HCT116 (cell line): ENCODE data around the gene DNAJC3.

ENCODE experiments used
- CEBPB ChIP-seq: IDR thresholded peaks from 2 replicates; pipeline ENCODE4 v1.6.1; 2012; ENCODE audit warnings: low read depth
- EZH2 ChIP-seq: fragments of 200-600 bp; sonication (generic); IDR thresholded peaks from 2 replicates; pipeline ENCODE4 v1.6.1; 2017; ENCODE audit warnings: antibody characterized with exemption, mixed run types
- EZH2phosphoT487 ChIP-seq: fragments of 200-600 bp; IDR thresholded peaks from 2 replicates; pipeline ENCODE4 v1.6.1; 2018; ENCODE audit warnings: antibody characterized with exemption, borderline replicate concordance
- JUND ChIP-seq: IDR thresholded peaks from 2 replicates; pipeline ENCODE4 v1.6.1; 2012
- POLR2A ChIP-seq: IDR thresholded peaks from 2 replicates; pipeline ENCODE4 v1.7.0; 2011; ENCODE audit warnings: borderline replicate concordance; ENCODE audit not compliant: insufficient read depth, insufficient read length; ENCODE audit errors: extremely low read depth
- POLR2AphosphoS5 ChIP-seq: IDR thresholded peaks from 2 replicates; pipeline ENCODE4 v1.6.1; 2011; ENCODE audit warnings: mild to moderate bottlenecking, low read depth, low read length, moderate library complexity
- RAD21 ChIP-seq: IDR thresholded peaks from 2 replicates; pipeline ENCODE4 v1.6.1; 2012; ENCODE audit warnings: low read depth, mild to moderate bottlenecking
- YY1 ChIP-seq: IDR thresholded peaks from 2 replicates; pipeline ENCODE4 v1.6.1; 2011; ENCODE audit warnings: low read length, low read depth, moderate library complexity, mild to moderate bottlenecking; ENCODE audit not compliant: insufficient replicate concordance; ENCODE audit errors: extremely low read depth
- ZFX ChIP-seq: fragments of 450-650 bp; IDR thresholded peaks from 2 replicates; pipeline ENCODE4 v1.6.1; 2017
- TF ChIP-seq, protein P1 (sequence below), 3 experiments: fragments of 200-600 bp in 1 of 3; sonication (generic) in 1 of 3; IDR thresholded peaks in 2 of 3; conservative IDR thresholded peaks in 1 of 3; 2 replicates each; pipeline ENCODE4 v1.5.1; 2012 to 2017; ENCODE audit warnings: low read depth in 2 of 3, low read length in 2 of 3, antibody characterized with exemption in 1 of 3, borderline replicate concordance in 1 of 3, control low read depth in 1 of 3, mild to moderate bottlenecking in 1 of 3, mixed read lengths in 1 of 3, mixed run types in 1 of 3, moderate library complexity in 1 of 3; ENCODE audit not compliant: insufficient read depth in 1 of 3
- TF ChIP-seq, protein P2 (sequence below): IDR thresholded peaks from 2 replicates; pipeline ENCODE4 v1.6.1; 2011; ENCODE audit warnings: mild to moderate bottlenecking, low read length, moderate library complexity; ENCODE audit not compliant: insufficient replicate concordance; ENCODE audit errors: extremely low read depth
- TF ChIP-seq, protein P3 (sequence below): IDR thresholded peaks from 2 replicates; pipeline ENCODE4 v1.6.1; 2012; ENCODE audit warnings: low read depth
- TF ChIP-seq, protein P4 (sequence below): IDR thresholded peaks from 2 replicates; pipeline ENCODE4 v1.6.1; 2012

DNA sequence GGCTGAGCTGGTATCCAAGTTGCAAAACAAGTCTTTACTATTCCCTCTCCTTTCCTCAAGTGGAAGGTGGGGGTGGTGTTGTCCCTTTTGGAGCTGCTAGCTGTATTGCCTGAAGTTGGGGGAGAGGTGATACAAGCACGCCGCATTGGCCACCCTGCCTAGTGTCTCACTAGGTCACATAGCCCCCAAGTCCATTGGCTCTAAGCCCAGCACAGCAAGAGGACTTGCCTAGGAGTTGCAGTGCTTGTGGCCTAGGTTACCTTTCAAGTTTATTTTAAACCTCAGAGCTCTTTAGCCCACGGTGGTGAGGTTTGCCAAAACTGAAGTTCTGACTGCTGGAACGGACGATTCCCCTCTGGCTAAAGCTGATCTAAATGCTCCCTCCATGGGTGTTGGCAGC, 5.3 kb upstream of the DNAJC3 start:
- TF ChIP-seq EZH2 (no peak), CEBPB (no peak), POLR2A (no peak), RAD21 (no peak), JUND (no peak), ZFX (no peak), POLR2AphosphoS5 (no peak), YY1 (no peak), EZH2phosphoT487 (no peak)
- TF ChIP-seq, protein P1, sequence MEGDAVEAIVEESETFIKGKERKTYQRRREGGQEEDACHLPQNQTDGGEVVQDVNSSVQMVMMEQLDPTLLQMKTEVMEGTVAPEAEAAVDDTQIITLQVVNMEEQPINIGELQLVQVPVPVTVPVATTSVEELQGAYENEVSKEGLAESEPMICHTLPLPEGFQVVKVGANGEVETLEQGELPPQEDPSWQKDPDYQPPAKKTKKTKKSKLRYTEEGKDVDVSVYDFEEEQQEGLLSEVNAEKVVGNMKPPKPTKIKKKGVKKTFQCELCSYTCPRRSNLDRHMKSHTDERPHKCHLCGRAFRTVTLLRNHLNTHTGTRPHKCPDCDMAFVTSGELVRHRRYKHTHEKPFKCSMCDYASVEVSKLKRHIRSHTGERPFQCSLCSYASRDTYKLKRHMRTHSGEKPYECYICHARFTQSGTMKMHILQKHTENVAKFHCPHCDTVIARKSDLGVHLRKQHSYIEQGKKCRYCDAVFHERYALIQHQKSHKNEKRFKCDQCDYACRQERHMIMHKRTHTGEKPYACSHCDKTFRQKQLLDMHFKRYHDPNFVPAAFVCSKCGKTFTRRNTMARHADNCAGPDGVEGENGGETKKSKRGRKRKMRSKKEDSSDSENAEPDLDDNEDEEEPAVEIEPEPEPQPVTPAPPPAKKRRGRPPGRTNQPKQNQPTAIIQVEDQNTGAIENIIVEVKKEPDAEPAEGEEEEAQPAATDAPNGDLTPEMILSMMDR (IDR thresholded peaks at IDR 0.05 in 2 of 3, conservative IDR thresholded peaks at IDR 0.05 in 1 of 3; ENCODE audit: borderline replicate concordance in 1 of 3, insufficient read depth in 1 of 3, low read depth in 2 of 3, low read length in 2 of 3), result no peak
- TF ChIP-seq, protein P2, sequence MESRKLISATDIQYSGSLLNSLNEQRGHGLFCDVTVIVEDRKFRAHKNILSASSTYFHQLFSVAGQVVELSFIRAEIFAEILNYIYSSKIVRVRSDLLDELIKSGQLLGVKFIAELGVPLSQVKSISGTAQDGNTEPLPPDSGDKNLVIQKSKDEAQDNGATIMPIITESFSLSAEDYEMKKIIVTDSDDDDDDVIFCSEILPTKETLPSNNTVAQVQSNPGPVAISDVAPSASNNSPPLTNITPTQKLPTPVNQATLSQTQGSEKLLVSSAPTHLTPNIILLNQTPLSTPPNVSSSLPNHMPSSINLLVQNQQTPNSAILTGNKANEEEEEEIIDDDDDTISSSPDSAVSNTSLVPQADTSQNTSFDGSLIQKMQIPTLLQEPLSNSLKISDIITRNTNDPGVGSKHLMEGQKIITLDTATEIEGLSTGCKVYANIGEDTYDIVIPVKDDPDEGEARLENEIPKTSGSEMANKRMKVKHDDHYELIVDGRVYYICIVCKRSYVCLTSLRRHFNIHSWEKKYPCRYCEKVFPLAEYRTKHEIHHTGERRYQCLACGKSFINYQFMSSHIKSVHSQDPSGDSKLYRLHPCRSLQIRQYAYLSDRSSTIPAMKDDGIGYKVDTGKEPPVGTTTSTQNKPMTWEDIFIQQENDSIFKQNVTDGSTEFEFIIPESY, result no peak
- TF ChIP-seq, protein P3, sequence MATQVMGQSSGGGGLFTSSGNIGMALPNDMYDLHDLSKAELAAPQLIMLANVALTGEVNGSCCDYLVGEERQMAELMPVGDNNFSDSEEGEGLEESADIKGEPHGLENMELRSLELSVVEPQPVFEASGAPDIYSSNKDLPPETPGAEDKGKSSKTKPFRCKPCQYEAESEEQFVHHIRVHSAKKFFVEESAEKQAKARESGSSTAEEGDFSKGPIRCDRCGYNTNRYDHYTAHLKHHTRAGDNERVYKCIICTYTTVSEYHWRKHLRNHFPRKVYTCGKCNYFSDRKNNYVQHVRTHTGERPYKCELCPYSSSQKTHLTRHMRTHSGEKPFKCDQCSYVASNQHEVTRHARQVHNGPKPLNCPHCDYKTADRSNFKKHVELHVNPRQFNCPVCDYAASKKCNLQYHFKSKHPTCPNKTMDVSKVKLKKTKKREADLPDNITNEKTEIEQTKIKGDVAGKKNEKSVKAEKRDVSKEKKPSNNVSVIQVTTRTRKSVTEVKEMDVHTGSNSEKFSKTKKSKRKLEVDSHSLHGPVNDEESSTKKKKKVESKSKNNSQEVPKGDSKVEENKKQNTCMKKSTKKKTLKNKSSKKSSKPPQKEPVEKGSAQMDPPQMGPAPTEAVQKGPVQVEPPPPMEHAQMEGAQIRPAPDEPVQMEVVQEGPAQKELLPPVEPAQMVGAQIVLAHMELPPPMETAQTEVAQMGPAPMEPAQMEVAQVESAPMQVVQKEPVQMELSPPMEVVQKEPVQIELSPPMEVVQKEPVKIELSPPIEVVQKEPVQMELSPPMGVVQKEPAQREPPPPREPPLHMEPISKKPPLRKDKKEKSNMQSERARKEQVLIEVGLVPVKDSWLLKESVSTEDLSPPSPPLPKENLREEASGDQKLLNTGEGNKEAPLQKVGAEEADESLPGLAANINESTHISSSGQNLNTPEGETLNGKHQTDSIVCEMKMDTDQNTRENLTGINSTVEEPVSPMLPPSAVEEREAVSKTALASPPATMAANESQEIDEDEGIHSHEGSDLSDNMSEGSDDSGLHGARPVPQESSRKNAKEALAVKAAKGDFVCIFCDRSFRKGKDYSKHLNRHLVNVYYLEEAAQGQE, result no peak
- TF ChIP-seq, protein P4, sequence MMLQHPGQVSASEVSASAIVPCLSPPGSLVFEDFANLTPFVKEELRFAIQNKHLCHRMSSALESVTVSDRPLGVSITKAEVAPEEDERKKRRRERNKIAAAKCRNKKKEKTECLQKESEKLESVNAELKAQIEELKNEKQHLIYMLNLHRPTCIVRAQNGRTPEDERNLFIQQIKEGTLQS, result no peak
